WERI-Rb-1 (cell line): Measurements from ENCODE around the gene DPF3.

ENCODE experiments used
- DNase-seq: peaks from one replicate; pipeline ENCODE4 v3.0.0-alpha.2; 2020
- H3K27ac ChIP-seq: fragments of 250-450 bp; sonication (Bioruptor Pico); 2 replicates; pipeline ENCODE4 v1.5.1; 2020; ENCODE audit warnings: mild to moderate bottlenecking, moderate library complexity
- H3K27me3 ChIP-seq: fragments of 250-450 bp; sonication (Bioruptor Pico); 2 replicates; pipeline ENCODE4 v1.5.1; 2021; ENCODE audit warnings: mild to moderate bottlenecking, low read depth, moderate library complexity; ENCODE audit not compliant: insufficient read depth, severe bottlenecking
- H3K36me3 ChIP-seq: fragments of 250-450 bp; sonication (Bioruptor Pico); 2 replicates; pipeline ENCODE4 v1.5.1; 2020; ENCODE audit warnings: mild to moderate bottlenecking, moderate library complexity
- H3K4me3 ChIP-seq: 2 replicates; pipeline ENCODE4 v1.5.1; 2011; ENCODE audit warnings: low read depth, mild to moderate bottlenecking, control low read depth, low read length
- H3K9me3 ChIP-seq: fragments of 250-450 bp; sonication (Bioruptor Pico); 2 replicates; pipeline ENCODE4 v1.5.1; 2021; ENCODE audit warnings: mild to moderate bottlenecking, moderate library complexity; ENCODE audit not compliant: severe bottlenecking
- TF ChIP-seq, protein P1 (sequence below): IDR thresholded peaks from 2 replicates; pipeline ENCODE4 v1.5.1; 2011; ENCODE audit warnings: low read depth, mild to moderate bottlenecking, control low read depth, inconsistent platforms, low read length

DPF3 gene

DNA sequence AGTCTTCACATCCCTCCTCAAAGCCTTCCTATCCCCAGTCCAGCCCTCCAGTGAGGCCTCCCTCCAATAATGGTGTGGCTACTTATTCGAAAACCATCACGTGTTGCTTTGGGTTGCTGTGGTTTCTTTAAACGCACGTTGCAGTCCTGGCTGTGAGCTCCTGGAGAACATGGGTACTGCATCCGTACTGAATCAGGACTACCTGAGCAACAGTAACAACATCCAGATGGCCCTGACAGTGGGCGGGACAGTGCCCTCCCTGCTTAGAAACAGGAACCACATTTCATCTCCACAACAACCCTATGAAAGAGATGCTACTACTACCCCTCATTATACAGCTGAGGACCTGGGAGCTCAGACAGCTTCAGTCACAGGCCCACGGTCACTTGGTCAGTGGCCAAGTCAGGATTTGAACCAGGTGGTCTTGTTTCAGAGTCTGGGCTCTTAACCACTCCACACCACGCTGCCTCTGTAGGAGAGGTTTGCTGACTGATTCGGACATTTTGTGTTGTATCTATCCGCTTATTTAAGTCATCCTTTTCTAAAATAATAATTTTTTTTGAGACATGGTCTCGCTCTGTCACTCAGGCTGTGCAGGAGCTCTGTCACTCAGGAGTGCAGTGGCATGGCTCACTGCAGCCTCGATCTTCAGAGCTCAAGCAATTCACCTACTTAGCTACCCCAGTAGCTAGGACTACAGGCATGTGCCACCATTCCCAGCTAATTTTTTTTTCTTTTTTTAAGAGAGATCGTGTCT lies 104.8 kb downstream of the DPF3 start:
- H3K27ac ChIP-seq: no peak overlapping the region
- DNase-seq: no peak
- H3K4me3 ChIP-seq: no peak overlapping the region
- H3K27me3 ChIP-seq: no peaks in the 10 kb centered on the region
- no peaks in the 10 kb centered on the region for H3K9me3 ChIP-seq
- TF ChIP-seq, protein P1, sequence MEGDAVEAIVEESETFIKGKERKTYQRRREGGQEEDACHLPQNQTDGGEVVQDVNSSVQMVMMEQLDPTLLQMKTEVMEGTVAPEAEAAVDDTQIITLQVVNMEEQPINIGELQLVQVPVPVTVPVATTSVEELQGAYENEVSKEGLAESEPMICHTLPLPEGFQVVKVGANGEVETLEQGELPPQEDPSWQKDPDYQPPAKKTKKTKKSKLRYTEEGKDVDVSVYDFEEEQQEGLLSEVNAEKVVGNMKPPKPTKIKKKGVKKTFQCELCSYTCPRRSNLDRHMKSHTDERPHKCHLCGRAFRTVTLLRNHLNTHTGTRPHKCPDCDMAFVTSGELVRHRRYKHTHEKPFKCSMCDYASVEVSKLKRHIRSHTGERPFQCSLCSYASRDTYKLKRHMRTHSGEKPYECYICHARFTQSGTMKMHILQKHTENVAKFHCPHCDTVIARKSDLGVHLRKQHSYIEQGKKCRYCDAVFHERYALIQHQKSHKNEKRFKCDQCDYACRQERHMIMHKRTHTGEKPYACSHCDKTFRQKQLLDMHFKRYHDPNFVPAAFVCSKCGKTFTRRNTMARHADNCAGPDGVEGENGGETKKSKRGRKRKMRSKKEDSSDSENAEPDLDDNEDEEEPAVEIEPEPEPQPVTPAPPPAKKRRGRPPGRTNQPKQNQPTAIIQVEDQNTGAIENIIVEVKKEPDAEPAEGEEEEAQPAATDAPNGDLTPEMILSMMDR: no peak
- H3K36me3 ChIP-seq: no peaks in the 10 kb centered on the region

DNA sequence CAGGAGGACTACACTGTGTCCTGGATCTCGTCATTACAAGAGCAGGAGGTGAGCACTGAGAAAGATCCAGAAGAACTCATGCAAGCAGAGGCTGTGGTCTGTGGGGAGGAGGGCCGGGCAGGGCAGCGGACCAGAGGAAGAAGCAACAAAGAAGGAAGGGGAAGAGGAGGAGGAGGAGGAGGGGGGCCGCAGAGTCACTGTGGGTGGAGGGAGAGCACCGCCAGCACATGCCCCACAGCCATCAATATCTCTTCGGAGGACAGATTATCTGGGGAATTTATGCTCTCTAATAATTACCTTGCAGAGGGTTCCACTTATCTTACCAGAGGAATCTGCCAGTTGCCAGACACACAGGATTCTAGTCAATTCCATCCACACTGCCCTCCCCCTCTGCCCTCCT lies 105.6 kb downstream of the DPF3 start:
- Histone ChIP-seq H3K4me3 (no peak overlapping the region), H3K9me3 (no peaks in the 10 kb centered on the region), H3K27me3 (no peaks in the 10 kb centered on the region), H3K36me3 (no peaks in the 10 kb centered on the region), H3K27ac (no peak overlapping the region)
- DNase-seq: no peak
- TF ChIP-seq, protein P1: no peak

DNA sequence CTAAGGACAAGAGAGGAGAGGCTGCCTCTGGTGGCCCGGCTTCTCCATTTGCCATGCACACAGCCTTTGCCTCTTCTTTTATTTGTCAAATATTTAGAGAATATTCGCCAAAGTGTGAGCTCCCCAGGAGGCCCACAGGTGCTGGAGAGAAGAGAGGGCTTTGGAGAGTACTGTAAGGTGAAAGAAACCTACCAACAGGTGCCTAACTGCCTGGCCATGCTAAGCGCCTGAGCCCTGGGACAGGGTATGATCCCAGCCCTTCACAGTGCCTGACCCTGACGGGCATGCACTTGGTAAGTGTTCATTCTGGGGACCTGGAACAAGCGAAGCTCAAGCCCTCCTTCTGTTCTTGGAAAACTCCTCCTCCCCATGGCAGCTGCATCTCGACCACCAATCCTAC lies 106.1 kb downstream of the DPF3 start:
- TF ChIP-seq, protein P1: no peak
- no peaks in the 10 kb centered on the region for H3K27me3 ChIP-seq
- H3K36me3 ChIP-seq: no peaks in the 10 kb centered on the region
- no peak overlapping the region for H3K4me3 ChIP-seq
- H3K27ac ChIP-seq: no peak overlapping the region
- DNase-seq: no peak
- no peaks in the 10 kb centered on the region for H3K9me3 ChIP-seq

DNA sequence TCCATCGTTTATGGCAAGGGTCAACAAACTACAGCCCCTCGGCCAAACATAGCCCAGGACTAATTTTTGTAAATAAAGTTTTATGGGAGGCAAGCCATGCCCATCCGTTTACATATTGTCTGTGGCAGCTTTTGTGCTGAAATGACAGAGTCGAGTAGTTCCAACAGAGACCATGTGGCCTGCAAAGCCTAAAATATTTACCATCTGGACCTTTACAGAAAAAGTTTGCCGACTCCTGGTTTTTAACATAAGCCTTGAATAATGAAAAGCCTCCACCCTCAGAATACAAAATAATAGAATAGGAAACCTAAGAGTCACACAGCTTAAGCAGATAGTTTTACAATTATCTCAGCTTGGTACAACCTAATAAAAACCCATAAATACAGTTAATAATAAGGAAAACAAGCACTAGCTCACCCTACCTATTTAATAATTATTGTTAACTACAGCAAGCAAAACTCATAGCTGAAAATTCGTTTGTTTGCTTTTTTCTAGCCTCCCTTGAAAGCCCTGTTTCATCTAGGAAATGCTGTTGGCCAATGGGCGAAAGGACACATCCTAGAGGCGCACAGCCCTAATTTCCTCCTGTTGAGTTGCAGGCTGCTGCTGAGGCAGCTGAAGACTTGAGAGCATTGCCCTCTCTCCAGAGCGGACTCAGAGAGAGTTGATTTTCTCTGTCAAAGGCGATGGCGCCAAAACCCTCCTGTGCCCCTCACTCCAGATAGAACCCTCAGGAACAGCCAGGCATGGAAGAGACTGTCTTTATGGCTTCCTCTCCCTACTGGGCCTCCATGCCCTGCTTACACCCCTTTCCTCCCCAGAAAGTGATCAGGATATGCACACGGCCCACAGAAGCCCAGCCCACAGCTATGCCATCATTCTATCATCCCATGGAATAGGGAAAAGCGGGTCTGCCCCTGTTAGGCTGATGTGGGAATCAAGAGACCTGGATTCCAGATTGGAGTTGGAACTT lies 107.2 kb downstream of the DPF3 start:
- Histone ChIP-seq H3K36me3 (no peaks in the 10 kb centered on the region), H3K27me3 (no peaks in the 10 kb centered on the region), H3K27ac (no peak overlapping the region), H3K9me3 (no peaks in the 10 kb centered on the region), H3K4me3 (no peak overlapping the region)
- DNase-seq: no peak
- TF ChIP-seq, protein P1: no peak

DNA sequence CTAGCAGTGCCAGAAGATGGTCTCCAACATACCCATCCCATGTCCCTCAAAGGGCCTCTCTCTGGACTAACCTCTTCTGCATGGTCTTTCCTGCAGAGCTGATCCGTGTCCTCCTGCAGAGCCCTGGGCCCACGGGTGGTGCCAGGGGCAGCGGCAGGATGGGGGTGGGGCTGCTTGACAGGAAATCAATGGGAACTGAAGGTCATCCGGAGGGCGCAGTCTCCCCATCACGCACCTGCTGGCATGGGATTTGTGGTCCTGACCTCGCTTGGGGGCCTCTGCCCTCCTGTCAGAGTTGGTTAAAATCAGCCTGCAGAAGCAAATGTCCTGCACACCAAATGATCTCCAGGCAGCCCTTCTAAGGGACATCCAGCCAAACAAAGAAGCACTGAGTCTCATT lies 110.2 kb downstream of the DPF3 start:
- no peak for DNase-seq
- Histone ChIP-seq H3K27ac (no peak overlapping the region), H3K4me3 (no peak overlapping the region), H3K36me3 (no peaks in the 10 kb centered on the region), H3K27me3 (no peaks in the 10 kb centered on the region), H3K9me3 (no peaks in the 10 kb centered on the region)
- TF ChIP-seq, protein P1: no peak
